Measurements from ENCODE around the gene ATF6. TPM values are rescaled to one million over a fixed set of nuclear protein-coding genes. Genes with fewer than 3 reads are reported as not detected.

ATF6 gene
- total and polyA plus RNA-seq, 2 of the 8 experiments (the other 6 are each of a cell fraction or from before 2014, with no cell fraction given): 4.6 to 10.0 TPM

DNA sequence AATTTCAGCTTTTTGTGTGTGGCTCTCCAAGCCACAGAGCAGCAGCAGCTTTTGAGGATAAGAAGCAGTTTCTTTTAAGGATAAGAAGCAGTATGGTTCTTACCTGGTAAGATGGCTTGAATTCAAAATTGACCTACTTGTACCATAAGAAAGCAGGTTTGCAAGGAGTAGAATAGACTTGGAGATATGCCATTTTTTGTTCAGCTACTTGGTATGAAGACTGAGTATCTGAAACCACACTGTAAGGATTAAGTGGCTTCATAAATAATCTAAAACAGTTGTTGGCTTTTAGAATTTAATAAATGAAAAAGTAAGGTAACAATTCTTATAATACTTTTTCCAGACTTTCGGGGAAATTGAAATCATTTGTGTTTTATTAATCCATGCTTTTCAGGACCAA is 74.2 kb downstream of the ATF6 start:
- no peak overlapping the region for H2BK15ac ChIP-seq (ENCODE audit: low read length)
- H3K18ac ChIP-seq (ENCODE audit: extremely low read depth, low read length): no peak overlapping the region
- ChIA-PET CTCF (ENCODE audit: partially characterized antibody) (no interaction called here), POLR2A (ENCODE audit: partially characterized antibody) (no interaction called here)
- H2AK5ac ChIP-seq (ENCODE audit: low read depth, low read length): no peak overlapping the region
- no peak overlapping the region for H3K9ac ChIP-seq (replicated peaks in 1 of 4; ENCODE audit: extremely low read depth in 1 of 4, low read depth in 3 of 4, low read length in 3 of 4)
- FAIRE-seq: no peak
- no peak overlapping the region for H3K4me3 ChIP-seq (ENCODE audit: extremely low read depth in 1 of 4, insufficient read depth in 2 of 4, low read depth in 3 of 4, low read length in 4 of 4)
- TF ChIP-seq CREB1 (IDR thresholded peaks at IDR 0.05) (no peak), YY1 (IDR thresholded peaks at IDR 0.05; ENCODE audit: low read depth, low read length) (no peak), ASH2L (IDR thresholded peaks at IDR 0.05; ENCODE audit: low read length) (no peak), TEAD4 (IDR thresholded peaks at IDR 0.05; ENCODE audit: low read depth, low read length) (no peak), ZNF274 (IDR thresholded peaks at IDR 0.05; ENCODE audit: borderline replicate concordance, extremely low read depth, low read length) (no peak), PHF8 (conservative IDR thresholded peaks at IDR 0.05; ENCODE audit: low read depth, low read length) (no peak), RBBP5 (IDR thresholded peaks at IDR 0.05; ENCODE audit: borderline replicate concordance, low read depth, low read length) (no peak)
- TF ChIP-seq, protein P1, sequence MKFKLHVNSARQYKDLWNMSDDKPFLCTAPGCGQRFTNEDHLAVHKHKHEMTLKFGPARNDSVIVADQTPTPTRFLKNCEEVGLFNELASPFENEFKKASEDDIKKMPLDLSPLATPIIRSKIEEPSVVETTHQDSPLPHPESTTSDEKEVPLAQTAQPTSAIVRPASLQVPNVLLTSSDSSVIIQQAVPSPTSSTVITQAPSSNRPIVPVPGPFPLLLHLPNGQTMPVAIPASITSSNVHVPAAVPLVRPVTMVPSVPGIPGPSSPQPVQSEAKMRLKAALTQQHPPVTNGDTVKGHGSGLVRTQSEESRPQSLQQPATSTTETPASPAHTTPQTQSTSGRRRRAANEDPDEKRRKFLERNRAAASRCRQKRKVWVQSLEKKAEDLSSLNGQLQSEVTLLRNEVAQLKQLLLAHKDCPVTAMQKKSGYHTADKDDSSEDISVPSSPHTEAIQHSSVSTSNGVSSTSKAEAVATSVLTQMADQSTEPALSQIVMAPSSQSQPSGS (IDR thresholded peaks at IDR 0.05; ENCODE audit: low read length): no peak
- no peak overlapping the region for H2AFZ ChIP-seq (ENCODE audit: low read length)
- no peak overlapping the region for H3K23ac ChIP-seq (ENCODE audit: insufficient read length)
- H3K36me3 ChIP-seq (ENCODE audit: control insufficient read depth in 2 of 4, insufficient read depth in 4 of 4, low read length in 3 of 4): no peaks in the 10 kb centered on the region
- H3K23me2 ChIP-seq (ENCODE audit: low read depth, low read length): no peaks in the 10 kb centered on the region
- no peaks in the 10 kb centered on the region for H3K4me1 ChIP-seq (replicated peaks in 1 of 4; ENCODE audit: control insufficient read depth in 3 of 4, insufficient read depth in 4 of 4, low read length in 3 of 4)
- H3K56ac ChIP-seq (replicated peaks; ENCODE audit: insufficient read length, low read depth, low read length): no peak overlapping the region
- H4K8ac ChIP-seq (ENCODE audit: extremely low read depth, insufficient read depth, low read length): no peak overlapping the region
- H2BK20ac ChIP-seq (ENCODE audit: low read length): no peak overlapping the region
- no peaks in the 10 kb centered on the region for H3K79me1 ChIP-seq (ENCODE audit: low read depth, low read length)
- no peaks in the 10 kb centered on the region for H3K79me2 ChIP-seq (ENCODE audit: control insufficient read depth in 1 of 2, insufficient read depth in 2 of 2, low read length in 2 of 2)
- DNase-seq (ENCODE audit: low read depth in 1 of 2, low spot score in 2 of 2): no peak
- no peak overlapping the region for H2BK5ac ChIP-seq (ENCODE audit: low read depth, low read length)
- WGBS, 2 experiments (ENCODE audit: extremely low coverage in 1 of 2, insufficient coverage in 1 of 2, insufficient read length in 1 of 2, insufficient replicate concordance in 2 of 2, low coverage in 1 of 2, low lambda C conversion rate in 2 of 2, missing lambda C conversion rate in 1 of 2): 97% methylated on average over 1 of the region's 1 CpG; no CpG with 5 or more reads in 1 of the 2 experiments
- H3K27me3 ChIP-seq (replicated peaks in 1 of 4; ENCODE audit: control insufficient read depth in 3 of 4, extremely low read depth in 1 of 4, insufficient read depth in 3 of 4, low read length in 3 of 4): no peaks in the 10 kb centered on the region
- H4K5ac ChIP-seq (ENCODE audit: insufficient read length, low read depth, low read length): no peak overlapping the region
- no peak overlapping the region for H4K91ac ChIP-seq (replicated peaks; ENCODE audit: insufficient read length, low read length)
- no peak overlapping the region for H3K27ac ChIP-seq (ENCODE audit: low read depth, low read length)
- H3K14ac ChIP-seq (ENCODE audit: insufficient read length): no peak overlapping the region
- no peak overlapping the region for H2BK120ac ChIP-seq (replicated peaks; ENCODE audit: low read depth, low read length)
- no peak overlapping the region for H2BK12ac ChIP-seq (ENCODE audit: low read depth, low read length)
- H4K20me1 ChIP-seq (replicated peaks in 1 of 2; ENCODE audit: control insufficient read depth in 1 of 2, insufficient read depth in 2 of 2, low read length in 2 of 2): no peaks in the 10 kb centered on the region
- no peak overlapping the region for H3K4ac ChIP-seq (replicated peaks; ENCODE audit: insufficient read length, low read depth, low read length)
- H3K4me2 ChIP-seq (ENCODE audit: insufficient read depth in 1 of 2, low read depth in 2 of 2, low read length in 2 of 2): no peak overlapping the region
- H3K9me3 ChIP-seq (ENCODE audit: insufficient read depth in 2 of 2, low read depth in 1 of 2, low read length in 1 of 2): no peaks in the 10 kb centered on the region

Data from H1 (cell line).